Lower lobe of right lung (tissue), 2 donors: ENCODE data around the gene SLC29A1. TPM values are rescaled to one million over a fixed set of nuclear protein-coding genes. Genes with fewer than 3 reads are reported as not detected.
A peak's percentile ranks its signal among the peaks of the same experiment; 100 is the strongest.

Experiments used
- ATAC-seq, 2 donors: fragments of 200-7000 bp; cut with Tn5 transposase; one replicate each; pipeline ENCODE4 v1.9.1; 2020 to 2022; ENCODE audit warnings: mild to moderate bottlenecking in 2 of 2, moderate library complexity in 2 of 2
- DNase-seq: peaks from one replicate; pipeline ENCODE4 v3.0.0-alpha.2; 2020
- H3K27ac ChIP-seq: fragments of 200-600 bp; one replicate; pipeline ENCODE4 v1.8.0; 2022
- H3K27me3 ChIP-seq: fragments of 200-600 bp; one replicate; pipeline ENCODE4 v1.8.0; 2022; ENCODE audit warnings: low read depth
- H3K36me3 ChIP-seq: fragments of 200-600 bp; one replicate; pipeline ENCODE4 v1.8.0; 2022; ENCODE audit warnings: mild to moderate bottlenecking
- H3K4me1 ChIP-seq: fragments of 200-600 bp; one replicate; pipeline ENCODE4 v1.8.0; 2022
- H3K4me3 ChIP-seq: fragments of 200-600 bp; one replicate; pipeline ENCODE4 v1.8.0; 2022; ENCODE audit warnings: mild to moderate bottlenecking
- H3K9me3 ChIP-seq: fragments of 200-600 bp; one replicate; pipeline ENCODE4 v1.8.0; 2022
- intact Hi-C: fragments of 100-400 bp; cut with DNase I; formaldehyde crosslinking; loops from one replicate; pipeline ENCODE4 v1.11.0; 2022
- total RNA-seq: library from RNA; stranded (reverse); fragmentation: NEBNext Ultra II Directional; extraction: Animal tissue kit (Norgen Biotek cat#: 25700); gene quantifications from one replicate; pipeline ENCODE4 v1.2.1, GENCODE V29; 2021
- TF ChIP-seq, protein P1 (sequence below): fragments of 200-600 bp; IDR thresholded peaks from one replicate; pipeline ENCODE4 v1.8.0; 2022; ENCODE audit warnings: antibody characterized with exemption, mild to moderate bottlenecking
- donor health status: DM: no; HTN: yes; CAD: no; lungs with severe emphysema.

Gene SLC29A1
- total RNA-seq, 1 donor from 2014 or later, result 36.2 TPM

DNA sequence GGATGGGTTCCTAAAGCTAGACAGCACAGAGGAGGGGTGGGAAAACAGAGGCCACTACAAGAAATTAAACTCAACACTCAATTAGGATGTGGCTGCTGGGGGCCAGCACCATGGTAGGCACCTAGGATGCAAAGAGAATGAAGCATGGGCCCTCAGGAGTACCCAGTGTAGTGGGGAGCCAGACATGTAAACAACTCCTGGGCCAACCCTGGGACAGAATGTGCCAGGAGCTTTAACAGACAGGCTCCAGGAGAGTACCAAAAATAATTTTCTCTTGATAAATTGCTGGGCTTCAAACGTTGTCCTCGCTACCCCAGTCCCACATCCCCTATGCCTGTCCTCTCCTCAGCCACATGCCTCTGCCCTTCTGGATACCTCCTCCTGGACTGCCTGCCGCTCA lies 48.5 kb downstream of the SLC29A1 start:
- H3K36me3 ChIP-seq, result no peaks in the 10 kb centered on the region
- peaks cover 4% of the 10 kb centered on the region for H3K4me1 ChIP-seq
- peaks cover 64% of the 10 kb centered on the region for H3K27me3 ChIP-seq
- TF ChIP-seq, protein P1, sequence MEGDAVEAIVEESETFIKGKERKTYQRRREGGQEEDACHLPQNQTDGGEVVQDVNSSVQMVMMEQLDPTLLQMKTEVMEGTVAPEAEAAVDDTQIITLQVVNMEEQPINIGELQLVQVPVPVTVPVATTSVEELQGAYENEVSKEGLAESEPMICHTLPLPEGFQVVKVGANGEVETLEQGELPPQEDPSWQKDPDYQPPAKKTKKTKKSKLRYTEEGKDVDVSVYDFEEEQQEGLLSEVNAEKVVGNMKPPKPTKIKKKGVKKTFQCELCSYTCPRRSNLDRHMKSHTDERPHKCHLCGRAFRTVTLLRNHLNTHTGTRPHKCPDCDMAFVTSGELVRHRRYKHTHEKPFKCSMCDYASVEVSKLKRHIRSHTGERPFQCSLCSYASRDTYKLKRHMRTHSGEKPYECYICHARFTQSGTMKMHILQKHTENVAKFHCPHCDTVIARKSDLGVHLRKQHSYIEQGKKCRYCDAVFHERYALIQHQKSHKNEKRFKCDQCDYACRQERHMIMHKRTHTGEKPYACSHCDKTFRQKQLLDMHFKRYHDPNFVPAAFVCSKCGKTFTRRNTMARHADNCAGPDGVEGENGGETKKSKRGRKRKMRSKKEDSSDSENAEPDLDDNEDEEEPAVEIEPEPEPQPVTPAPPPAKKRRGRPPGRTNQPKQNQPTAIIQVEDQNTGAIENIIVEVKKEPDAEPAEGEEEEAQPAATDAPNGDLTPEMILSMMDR, result no peak
- ATAC-seq (no peak), DNase-seq (no peak)
- H3K9me3 ChIP-seq, result no peaks in the 10 kb centered on the region
- intact Hi-C loops, result no loop called here
- H3K4me3 ChIP-seq, result no peak overlapping the region
- no peak overlapping the region for H3K27ac ChIP-seq

DNA sequence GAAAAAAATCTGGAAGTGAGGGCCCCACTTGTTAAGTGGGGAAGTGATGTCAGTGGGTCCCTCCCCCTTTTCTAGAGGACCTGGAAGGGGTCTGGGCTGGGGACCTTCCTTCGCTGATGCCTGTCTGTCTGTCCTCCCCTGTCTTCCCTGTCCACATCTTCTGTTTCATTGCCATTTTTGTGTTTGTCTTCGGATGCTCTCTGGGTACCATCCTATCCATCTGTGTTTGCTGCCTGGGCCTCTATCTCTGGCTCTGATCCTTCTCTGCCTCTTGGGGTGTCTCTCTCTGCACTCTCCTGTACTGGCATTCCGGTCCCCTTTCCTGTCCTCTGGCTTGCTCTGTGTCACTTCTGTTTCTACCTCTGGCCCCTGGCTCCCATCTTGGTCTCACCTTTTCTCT lies 49.1 kb downstream of the SLC29A1 start:
- Histone ChIP-seq H3K27me3 (peaks cover 70% of the 10 kb centered on the region), H3K27ac (no peak overlapping the region), H3K4me1 (peaks cover 4% of the 10 kb centered on the region), H3K36me3 (no peaks in the 10 kb centered on the region), H3K9me3 (no peaks in the 10 kb centered on the region), H3K4me3 (no peak overlapping the region)
- DNase-seq (no peak), ATAC-seq (no peak)
- TF ChIP-seq, protein P1, result no peak
- intact Hi-C loops, result no loop called here

DNA sequence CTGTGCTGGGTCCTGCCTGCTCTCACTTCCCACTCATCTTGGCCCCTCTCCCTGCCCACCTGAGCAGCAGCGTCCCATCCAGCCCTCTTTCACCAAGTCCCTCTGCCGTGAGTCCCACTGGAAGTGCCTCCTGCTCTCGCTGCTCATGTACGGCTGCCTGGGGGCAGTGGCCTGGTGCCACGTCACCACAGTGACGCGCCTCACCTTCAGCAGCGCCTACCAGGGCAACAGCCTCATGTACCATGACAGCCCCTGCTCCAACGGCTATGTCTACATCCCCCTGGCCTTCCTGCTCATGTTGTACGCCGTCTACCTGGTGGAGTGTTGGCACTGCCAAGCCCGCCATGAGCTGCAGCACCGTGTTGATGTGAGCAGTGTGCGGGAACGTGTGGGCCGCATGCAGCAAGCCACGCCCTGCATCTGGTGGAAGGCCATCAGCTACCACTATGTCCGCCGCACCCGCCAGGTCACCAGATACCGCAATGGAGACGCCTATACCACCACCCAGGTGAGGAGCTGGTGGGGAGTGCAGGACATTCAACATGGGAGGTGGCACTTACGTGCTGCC lies 49.7 kb downstream of the SLC29A1 start:
- Histone ChIP-seq H3K27ac (no peak overlapping the region), H3K36me3 (no peaks in the 10 kb centered on the region), H3K4me1 (peaks cover 4% of the 10 kb centered on the region), H3K4me3 (no peak overlapping the region), H3K27me3 (peaks cover 75% of the 10 kb centered on the region), H3K9me3 (no peaks in the 10 kb centered on the region)
- no peak for DNase-seq
- intact Hi-C loops, result no loop called here
- TF ChIP-seq, protein P1, result no peak
- no peak for ATAC-seq

DNA sequence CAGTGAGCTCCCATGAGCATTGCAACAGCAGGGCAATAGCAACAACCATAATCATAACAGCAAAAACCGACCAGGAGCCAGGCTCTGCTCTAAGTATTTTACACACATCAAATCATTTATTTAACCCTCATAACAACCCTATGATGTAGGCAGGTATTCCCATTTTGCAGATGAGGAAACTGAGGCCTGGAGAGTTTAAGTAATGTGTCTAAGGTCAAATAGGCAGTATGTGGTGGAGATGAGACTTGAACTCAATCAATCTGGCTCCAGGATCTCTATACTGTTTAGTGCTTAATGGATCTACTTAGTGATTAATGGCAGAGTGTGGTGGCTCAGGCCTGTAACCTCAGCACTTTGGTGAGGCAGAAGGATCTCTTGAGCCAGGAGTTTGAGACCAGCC lies 50.2 kb downstream of the SLC29A1 start:
- TF ChIP-seq, protein P1, result no peak
- Histone ChIP-seq H3K36me3 (no peaks in the 10 kb centered on the region), H3K4me3 (no peak overlapping the region), H3K4me1 (peaks cover 4% of the 10 kb centered on the region), H3K27ac (no peak overlapping the region), H3K27me3 (peaks cover 77% of the 10 kb centered on the region), H3K9me3 (no peaks in the 10 kb centered on the region)
- DNase-seq, result no peak
- intact Hi-C loops, result no loop called here
- ATAC-seq, result no peak

DNA sequence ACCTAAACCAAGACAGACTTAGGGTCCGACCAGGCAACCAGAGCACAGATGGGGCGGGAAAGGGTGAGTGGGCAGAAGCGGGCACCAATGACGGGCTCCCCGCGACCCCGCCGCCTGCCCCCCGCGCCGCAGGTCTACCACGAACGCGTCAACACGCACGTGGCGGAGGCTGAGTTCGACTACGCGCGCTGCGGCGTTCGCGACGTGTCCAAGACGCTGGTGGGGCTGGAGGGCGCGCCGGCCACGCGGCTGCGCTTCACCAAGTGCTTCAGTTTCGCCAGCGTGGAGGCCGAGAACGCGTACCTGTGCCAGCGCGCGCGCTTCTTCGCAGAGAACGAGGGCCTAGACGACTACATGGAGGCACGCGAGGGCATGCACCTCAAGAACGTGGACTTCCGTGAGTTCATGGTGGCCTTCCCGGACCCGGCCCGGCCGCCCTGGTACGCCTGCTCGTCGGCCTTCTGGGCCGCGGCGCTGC lies 51.9 kb downstream of the SLC29A1 start:
- no peak for ATAC-seq
- TF ChIP-seq, protein P1, result no peak
- intact Hi-C loops, result no loop called here
- DNase-seq, result no peak
- Histone ChIP-seq H3K36me3 (no peaks in the 10 kb centered on the region), H3K27ac (no peak overlapping the region), H3K4me1 (peaks cover 4% of the 10 kb centered on the region), H3K27me3 (peaks cover 67% of the 10 kb centered on the region), H3K4me3 (peak overlapping the region; percentile 39), H3K9me3 (no peaks in the 10 kb centered on the region)
